PC-9 (cell line): ENCODE results near the gene SLC66A2.

Source experiments
- EZH2 ChIP-seq: fragments of 200-600 bp; sonication (generic); IDR thresholded peaks from 2 replicates; pipeline ENCODE4 v1.8.0; 2017; ENCODE audit warnings: antibody characterized with exemption, low read depth
- TF ChIP-seq, protein P1 (sequence below): fragments of 200-600 bp; sonication (generic); conservative IDR thresholded peaks from 2 replicates; pipeline ENCODE4 v1.6.1; 2017; ENCODE audit warnings: mixed run types, antibody characterized with exemption, mild to moderate bottlenecking, moderate library complexity

DNA sequence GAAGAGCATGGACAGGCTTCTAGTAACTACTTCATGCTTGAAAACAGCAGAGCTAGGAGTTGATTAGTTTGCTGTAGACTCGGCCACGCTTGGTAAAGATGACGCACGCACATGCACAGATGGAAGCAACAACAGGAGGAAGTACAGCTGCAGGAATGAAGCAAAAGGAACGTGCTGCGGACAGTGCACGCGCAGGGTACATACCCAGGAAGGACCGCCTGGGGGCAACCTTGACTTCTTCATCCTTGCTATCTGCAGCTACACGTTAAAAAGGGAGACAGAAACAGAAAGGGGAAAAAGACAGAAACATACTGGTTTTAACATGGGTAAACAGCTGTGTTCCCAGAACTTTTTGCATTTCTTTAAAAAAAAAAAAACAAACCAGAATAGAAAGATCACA, 17.7 kb downstream of the SLC66A2 start:
- TF ChIP-seq, protein P1, sequence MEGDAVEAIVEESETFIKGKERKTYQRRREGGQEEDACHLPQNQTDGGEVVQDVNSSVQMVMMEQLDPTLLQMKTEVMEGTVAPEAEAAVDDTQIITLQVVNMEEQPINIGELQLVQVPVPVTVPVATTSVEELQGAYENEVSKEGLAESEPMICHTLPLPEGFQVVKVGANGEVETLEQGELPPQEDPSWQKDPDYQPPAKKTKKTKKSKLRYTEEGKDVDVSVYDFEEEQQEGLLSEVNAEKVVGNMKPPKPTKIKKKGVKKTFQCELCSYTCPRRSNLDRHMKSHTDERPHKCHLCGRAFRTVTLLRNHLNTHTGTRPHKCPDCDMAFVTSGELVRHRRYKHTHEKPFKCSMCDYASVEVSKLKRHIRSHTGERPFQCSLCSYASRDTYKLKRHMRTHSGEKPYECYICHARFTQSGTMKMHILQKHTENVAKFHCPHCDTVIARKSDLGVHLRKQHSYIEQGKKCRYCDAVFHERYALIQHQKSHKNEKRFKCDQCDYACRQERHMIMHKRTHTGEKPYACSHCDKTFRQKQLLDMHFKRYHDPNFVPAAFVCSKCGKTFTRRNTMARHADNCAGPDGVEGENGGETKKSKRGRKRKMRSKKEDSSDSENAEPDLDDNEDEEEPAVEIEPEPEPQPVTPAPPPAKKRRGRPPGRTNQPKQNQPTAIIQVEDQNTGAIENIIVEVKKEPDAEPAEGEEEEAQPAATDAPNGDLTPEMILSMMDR: no peak
- TF ChIP-seq EZH2: no peak
